Kidney capillary endothelial cell (primary cell): ENCODE data around the gene HAX1.
"Not testable (repeated sequence)": the region's sequence is repeated elsewhere in the genome, so short reads cannot be mapped to it uniquely, and the experiment has no call there.

Experiments used
- DNase-seq: peaks from one replicate; pipeline ENCODE4 v3.0.0-alpha.2; 2018; ENCODE audit warnings: low spot score

The HAX1 gene

DNA sequence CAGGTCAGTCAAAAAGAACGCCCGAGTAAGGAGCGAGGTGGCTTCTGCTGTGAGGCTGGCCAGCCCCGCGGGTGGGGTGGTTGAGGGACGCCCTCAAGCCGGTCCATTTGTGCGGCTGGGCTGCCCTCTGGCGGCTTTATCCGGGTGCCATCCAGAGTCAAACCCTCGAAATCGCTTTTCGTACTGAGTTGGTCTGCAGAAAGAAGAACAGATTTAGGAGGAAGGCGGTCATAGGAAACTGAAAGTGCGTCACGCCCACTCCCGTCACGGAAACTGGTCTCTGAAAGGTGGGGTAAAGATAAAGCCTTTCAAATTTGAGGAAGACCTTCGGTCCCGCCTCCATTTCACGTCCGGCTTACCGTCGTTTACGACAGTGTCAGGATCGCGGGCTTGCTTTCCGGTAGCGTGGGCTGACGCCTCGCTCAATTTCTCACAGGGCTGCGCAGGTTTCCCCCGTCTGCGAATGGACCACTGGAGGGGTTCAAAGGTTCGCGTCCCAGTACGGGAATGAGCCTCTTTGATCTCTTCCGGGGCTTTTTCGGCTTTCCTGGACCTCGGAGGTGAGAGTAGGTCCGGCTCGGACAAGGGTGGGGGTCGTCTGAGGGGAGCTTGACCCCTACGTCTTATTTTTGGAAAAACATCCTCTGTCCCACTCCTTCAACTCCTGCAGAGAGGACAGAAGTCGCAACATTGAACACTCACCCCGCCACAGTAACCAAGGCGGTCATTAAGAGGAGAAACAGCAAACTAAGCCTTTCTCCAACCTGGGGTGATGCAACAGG lies at the start of gene HAX1:
TSS of gene HAX1 (plus strand) at position 413 of the 782 bp plus-strand sequence. CDS start at position 508, 95 bp downstream.
- DNase-seq: peak; percentile 86

- no peak for DNase-seq
These were observed 49.5 kb upstream of the HAX1 start for GRCh38 chr1:154222918-154223317.

GRCh38 chr1:154223621-154224020 lies 48.8 kb upstream of the HAX1 start:
- DNase-seq: no peak

DNA sequence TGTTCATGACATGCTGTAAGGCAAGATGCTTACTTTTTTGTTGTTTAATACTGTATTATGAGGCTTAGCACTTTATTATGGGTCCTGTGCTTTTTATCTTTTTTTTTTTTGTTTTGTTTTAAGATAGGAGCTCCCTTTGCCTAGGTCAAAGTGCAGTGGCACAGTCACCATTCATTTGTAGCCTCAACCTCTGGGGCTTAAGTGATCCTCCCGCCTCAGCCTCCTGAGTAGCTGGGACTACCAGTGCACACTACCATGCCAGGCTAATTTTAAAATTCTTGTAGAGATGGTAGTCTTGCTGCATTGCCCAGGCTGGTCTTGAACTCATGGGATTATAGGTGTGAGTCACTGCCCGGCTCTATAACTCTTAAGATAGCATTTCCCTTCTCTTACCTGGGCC lies 47.1 kb upstream of the HAX1 start:
- DNase-seq: no peak

- DNase-seq: not testable (repeated sequence)
These were observed 41.3 kb upstream of the HAX1 start for GRCh38 chr1:154231112-154231511.

DNA sequence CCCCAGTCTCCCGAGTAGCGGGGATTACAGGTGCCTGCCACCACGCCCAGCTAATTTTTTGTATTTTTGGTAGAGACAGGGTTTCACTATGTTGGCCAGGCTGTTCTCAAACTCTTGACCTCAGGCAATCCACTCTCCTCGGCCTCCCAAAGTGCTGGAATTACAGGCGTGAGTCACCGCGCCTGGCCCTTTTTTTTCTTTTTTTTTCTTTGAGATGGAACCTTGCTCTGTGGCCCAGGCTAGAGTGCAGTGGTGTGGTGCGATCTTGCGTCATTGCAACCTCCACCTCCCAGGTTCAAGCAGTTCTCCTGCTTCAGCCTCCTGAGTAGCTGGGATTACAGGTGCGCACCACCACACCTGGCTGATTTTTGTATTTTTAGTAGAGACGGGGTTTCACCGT lies 39.3 kb upstream of the HAX1 start:
- not testable (repeated sequence) for DNase-seq

DNA sequence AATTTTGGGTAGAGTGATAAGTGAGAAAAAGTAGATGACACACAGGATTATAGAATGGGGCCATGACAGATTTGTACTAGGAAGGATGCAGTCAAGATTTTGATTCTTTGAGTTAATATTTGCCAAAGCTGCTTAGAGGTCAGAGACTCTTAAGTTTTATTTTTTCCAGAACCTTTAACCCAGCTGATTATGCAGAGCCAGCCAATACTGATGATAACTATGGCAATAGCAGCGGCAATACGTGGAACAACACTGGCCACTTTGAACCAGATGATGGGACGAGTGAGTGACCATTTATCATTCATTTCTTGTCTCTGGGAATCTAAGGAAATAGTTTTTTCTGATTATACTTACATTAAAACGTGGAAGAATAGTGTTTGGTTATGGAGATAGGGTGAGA lies 35.6 kb upstream of the HAX1 start:
- DNase-seq: no peak

GRCh38 chr1:154237435-154237834 lies 35.0 kb upstream of the HAX1 start:
- DNase-seq: no peak

DNA sequence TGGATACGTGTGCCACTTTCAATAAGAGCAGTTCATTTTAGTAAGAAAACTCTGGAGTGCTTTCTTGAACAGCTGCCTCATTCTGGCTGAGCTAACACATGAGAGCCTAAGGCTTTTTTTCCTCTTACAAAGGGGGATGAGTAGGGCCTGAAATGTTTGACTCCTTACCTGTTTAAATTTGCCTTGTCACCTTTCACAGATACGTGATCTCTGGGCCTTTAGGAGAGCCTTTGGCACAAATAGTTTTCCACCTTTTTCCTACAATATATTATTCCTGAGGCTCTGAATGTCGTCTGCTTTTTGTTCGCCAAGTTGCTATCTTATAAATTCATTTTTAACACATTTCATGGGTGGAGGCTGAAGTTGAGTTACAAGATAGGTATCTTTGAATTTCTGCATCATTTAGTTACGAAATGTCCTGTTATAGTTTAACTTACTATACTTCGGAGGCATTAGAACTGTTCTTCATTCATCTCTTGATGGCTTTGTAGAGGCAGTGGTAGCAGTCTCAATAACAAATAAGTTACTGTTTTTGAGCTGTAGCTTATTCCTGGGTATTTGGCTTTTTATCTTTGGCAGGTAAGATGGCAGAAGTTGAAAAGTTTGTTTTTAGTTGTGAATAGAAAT lies 34.4 kb upstream of the HAX1 start:
- no peak for DNase-seq

- DNase-seq: no peak
These were observed 32.9 kb upstream of the HAX1 start for GRCh38 chr1:154239491-154239890.

DNA sequence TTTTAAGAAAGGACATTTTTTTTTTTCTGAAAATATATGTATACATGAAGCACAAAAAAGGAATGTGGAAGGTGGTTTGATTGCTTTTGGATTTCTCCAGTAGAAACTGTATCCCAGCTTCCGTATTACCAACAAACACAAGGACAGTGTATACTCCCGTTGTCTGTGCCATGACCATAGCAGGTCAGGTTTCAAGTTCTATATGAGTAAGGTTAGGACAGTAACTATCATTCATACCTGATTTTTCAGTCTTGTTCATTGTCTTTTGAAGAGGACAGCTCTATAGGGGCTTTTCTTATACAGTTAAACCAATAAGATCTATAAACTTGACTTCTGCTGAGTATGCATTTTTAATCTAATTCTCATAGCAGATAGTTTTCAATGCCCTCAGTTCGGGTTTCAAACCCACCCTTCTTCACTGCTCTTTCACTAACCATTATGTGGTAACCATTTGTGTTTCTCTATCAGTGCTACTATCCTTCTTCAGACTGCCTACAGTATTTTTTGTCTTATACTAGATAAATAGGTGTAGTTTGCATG lies 32.1 kb upstream of the HAX1 start:
- no peak for DNase-seq

GRCh38 chr1:154241703-154242351 lies 30.6 kb upstream of the HAX1 start:
- no peak for DNase-seq

DNA sequence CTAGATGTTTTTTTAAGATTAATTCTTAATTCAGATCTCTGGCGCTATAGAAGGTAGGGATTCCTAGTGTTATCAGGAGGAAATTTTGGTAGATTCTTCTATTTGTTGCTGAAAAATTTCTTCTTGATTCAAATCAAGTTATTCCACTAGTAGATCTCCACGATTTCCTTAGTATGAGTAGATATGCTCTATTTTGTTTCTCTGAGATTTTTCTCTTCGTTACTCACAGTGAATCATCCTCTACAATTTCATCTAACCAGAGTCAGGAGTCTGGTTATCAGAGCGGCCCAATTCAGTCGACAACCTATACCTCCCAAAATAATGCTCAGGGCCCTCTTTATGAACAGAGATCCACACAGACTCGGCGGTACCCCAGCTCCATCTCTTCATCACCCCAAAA lies 18.8 kb upstream of the HAX1 start:
- DNase-seq: no peak

GRCh38 chr1:154256686-154257085 lies 15.7 kb upstream of the HAX1 start:
- no peak for DNase-seq

GRCh38 chr1:154258784-154259183 lies 13.6 kb upstream of the HAX1 start:
- no peak for DNase-seq

DNA sequence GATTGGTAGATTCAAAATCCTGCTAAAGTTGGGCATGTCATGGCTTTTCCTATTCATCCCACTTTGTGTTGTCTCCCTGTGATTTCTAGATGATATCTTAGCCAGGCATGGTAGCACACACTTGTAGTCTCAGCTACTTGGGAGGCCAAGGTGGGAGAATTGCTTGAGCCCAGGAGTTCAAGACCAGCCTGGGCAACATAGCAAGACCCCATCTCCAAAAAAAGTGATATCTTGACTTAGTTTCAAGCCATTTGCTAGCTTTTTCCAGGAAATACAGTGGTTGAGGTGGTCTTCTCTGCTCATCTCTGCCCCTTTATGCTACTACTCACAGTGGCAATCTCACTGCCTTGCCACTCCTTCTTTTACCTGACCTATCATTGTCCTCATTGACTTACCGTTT lies 12.3 kb upstream of the HAX1 start:
- no peak for DNase-seq

GRCh38 chr1:154263465-154264332 lies 8.7 kb upstream of the HAX1 start:
- DNase-seq: peak; percentile 21

GRCh38 chr1:154264454-154264853 lies 8.0 kb upstream of the HAX1 start:
- no peak for DNase-seq

GRCh38 chr1:154265586-154265985 lies 6.8 kb upstream of the HAX1 start:
- no peak for DNase-seq

- no peak for DNase-seq
These were observed 1.6 kb upstream of the HAX1 start for GRCh38 chr1:154270833-154271232.

- DNase-seq: no peak
These were observed 652 bp downstream of the HAX1 start for GRCh38 chr1:154272999-154273563.

DNA sequence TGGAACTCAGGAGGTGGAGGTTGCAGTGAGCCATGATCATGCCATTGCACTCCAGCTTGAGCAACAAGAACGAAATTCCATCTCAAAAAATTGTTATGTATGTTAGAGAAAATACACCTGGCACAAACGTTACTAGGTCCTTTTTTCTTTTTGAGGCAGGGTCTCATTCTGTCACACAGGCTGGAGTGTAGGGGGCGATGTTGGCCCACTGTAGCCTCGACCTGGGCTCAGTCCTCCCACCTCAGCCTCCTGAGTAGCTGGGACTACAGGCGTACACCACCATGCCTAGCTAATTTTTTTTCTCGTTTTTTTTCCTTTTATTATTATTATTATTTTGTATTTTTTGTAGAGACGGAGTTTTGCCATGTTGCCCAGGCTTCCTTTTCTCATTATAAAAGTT lies 4.4 kb downstream of the HAX1 start:
- no peak for DNase-seq
